Umbilical cord (tissue), 2 donors: Measurements from ENCODE around the gene MFSD6. TPM values are rescaled to one million over a fixed set of nuclear protein-coding genes. Genes with fewer than 3 reads are reported as not detected.
A peak's percentile ranks its signal among the peaks of the same experiment; 100 is the strongest.

ENCODE experiments used
- DNase-seq: peaks from one replicate; pipeline ENCODE4 v3.0.0-alpha.2; 2015; ENCODE audit warnings: low spot score
- total RNA-seq: library from RNA; depleted of rRNA; stranded (reverse); fragments of >200 nt; gene quantifications from one replicate; pipeline ENCODE4 v1.2.3, GENCODE V29; 2014; ENCODE audit warnings: low replicate concordance; ENCODE audit not compliant: insufficient read depth

Gene MFSD6
- total RNA-seq, 1 donor from 2014 or later, result 51.5 TPM

DNA sequence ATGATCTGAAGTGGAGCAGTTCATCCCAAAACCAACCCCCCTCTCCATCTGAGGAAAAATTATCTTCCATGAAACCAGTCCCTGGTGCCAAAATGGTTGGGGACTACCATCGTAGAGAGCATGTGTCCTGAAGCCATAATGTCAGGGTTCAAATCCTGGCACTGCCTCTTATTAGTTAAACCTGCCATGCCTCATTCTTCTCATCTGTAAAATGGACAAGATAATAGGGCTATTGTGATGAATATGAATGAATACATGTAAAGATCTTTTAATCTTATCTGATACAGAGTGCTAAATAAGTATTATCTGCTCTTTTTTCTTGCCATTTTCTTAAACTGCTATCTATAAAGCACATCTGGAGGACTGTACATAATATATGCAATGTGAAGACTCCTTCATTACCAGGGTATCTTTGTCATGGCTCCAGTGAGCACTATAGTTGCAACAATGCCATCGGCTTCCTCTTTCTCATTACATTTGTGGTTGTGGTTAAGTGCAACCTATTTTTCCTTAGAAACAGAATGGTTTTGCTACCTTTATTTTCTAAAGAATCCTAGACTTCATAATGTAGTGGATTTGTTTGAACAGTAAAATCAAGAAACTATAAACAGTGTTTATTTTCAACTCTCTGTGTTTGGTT lies 27.0 kb downstream of the MFSD6 start:
- no peak for DNase-seq

DNA sequence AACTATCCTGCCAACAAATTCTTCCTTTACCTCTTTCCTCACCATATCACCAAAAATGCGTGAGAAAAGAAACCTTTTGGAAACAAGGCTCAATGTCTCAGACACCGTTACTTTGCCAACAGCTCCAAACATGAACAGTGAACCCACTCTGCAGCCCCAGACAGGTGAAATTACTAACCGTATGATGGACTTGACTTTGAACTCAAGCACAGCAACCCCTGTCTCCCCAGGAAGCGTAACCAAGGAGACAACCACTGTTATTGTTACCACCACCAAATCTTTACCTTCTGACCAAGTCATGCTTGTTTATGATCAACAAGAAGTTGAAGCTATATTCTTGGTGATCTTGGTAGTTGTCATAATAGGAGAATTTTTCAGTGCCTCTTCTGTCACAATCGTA lies 28.4 kb downstream of the MFSD6 start:
- no peak for DNase-seq

DNA sequence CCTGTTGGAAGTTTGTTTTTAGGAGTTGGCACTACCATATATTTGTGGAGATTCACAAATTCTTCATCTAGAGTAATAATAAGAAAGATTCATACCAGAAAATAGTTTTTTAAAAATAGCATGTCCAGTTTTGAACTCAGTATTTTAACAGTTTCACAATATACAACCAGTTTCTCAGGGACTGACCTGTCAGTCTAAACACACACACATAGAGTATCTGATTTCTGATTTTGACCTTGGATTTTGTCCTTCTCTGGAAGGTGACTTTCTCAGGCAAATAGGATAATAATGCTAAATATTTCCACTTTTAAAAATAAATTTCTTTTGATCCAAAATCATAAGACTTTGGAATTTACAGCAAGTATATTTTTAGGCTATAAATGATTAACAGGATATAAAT lies 32.0 kb downstream of the MFSD6 start:
- DNase-seq, result no peak

DNA sequence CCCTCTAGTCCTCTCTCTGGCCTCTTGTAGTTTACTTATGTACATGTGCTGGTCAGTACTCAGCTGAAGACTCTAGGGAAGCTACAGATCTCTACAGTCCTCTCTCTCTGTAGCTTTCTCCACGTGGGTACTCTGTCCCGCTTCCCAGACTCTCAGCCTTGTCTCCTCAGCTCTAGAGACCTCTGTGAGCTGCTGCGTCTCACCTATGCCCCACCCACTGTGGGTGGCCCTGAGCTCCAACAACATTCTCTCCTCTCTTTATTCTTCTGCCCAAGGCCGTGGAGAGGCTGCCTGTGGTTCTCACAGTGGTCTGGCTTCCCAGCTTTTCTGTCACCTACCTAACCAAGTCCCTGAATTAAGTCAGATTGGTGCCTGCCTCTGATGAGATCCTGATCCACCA lies 33.4 kb downstream of the MFSD6 start:
- no peak for DNase-seq

DNA sequence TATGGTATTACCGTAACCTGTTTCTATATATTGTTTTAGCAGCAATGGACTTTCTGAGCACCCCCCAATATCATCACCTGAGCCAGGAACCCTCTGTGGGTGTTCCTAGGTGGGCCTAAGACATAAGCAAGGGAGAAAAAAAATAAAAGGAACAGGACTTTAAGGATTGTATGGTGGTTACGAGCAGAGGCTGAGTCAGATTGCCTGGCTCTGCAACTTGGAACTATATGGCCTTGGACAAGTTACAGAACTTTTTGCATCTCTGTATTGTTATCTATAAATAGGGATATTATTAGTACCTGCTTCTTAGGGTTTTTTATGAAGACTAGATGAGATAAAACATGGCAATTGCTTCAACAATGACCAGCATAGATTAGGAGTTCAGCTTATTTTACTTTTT lies 34.9 kb downstream of the MFSD6 start:
- no peak for DNase-seq

DNA sequence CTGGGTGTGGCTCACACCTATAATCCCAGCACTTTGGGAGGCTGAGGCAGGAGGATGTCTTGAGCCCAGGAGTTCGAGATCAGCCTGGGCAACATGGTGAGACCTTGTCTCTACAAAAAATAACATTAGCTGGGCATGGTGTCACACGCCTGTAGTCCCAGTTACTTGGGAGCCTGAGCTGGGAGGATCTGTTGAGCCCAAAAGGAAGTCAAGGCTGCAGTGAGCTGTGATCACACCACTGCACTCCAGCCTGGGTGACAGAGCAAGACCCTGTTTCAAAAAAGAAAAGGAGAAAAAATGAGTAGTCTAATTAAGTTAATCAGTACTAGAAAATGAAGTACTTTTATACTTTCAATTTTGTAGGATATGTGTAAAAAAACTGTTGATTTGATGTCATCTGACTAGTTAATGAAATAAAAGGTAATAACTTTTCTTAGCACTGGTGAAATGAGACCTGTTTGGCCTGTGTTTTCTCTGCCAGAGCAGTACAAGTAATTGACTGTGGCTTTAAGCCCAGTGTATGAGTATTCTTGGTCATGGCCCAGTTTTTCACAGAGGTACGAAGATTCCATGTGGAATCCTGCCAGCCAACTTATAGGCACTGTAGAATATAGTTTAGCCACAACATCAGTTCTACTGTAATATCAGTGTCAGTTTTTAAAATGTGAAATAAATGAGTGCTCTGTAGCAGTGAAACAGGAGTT lies 35.8 kb downstream of the MFSD6 start:
- peak; percentile 61 for DNase-seq

DNA sequence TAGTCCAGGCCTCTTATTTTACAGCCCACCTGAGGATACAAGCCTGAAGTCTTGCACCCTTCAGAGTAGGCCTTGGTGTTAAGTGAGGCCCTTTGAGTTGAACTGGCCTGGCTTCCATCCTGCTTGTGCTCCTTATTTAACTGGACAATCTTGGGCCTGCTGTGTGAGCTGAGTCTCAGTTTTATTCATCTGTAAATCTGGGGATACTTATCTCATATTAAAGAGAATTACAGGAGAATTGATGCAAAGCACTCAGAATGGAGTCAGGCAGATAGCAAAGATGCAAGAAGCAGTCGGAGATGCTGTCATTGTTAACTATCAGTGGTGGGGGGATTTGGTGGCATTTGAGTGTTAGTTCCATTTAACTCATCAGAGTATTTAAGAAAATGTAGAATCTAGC lies 36.8 kb downstream of the MFSD6 start:
- DNase-seq, result peak; percentile 85

DNA sequence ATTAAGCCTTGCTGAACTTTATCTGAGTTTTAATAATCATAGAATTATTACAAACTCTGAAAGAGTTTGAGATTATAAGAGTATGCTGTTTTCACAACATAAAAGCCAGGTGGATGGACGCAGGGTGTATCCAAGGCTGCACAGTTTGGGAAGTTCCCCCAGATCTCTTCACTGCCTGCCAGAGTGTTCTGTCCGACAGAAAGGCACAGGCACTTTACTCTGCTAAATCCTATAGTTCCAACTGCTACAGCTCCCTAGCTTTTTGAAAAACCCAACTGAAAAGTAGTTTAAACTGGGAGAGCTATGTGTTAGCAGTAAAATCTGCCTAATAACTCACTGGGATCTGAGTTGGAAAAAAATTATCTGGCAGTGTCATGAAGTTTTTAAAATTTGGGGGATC lies 38.0 kb downstream of the MFSD6 start:
- peak; percentile 34 for DNase-seq

DNA sequence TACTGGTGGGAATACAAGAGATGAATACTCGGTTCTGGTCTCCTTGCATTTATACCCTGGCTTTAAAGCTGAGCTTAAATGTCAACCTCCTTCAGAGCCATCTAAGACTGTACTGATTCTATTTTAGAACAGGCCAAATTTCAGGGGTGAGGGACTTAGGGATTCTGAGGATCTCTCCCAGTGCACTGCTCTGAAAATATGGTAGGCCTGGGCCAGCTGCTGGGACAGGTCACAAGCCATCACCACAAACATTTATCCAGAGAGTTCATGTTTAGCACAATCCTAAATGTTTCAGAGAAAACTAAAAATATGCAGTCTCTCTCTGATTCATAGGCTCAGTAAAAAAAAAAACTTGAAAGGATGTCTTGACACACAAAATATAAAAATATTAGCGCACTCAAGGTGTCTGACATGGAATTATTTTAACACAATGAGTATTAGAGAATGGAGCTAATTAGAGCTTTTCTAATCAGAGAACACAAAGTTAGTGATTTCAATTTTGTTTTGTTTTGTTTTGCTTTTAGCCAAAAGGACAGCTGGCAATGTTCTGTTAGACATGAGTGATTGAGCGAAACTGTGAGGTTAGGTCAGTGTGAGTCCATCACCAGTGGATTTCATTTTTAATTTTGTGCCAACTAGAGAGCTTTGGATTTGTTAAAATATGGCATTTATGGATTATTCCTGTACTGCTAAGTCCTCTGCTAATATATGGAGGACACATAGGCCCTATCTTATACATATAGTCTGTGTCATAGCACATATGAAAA lies 38.8 kb downstream of the MFSD6 start:
- DNase-seq, result no peak

DNA sequence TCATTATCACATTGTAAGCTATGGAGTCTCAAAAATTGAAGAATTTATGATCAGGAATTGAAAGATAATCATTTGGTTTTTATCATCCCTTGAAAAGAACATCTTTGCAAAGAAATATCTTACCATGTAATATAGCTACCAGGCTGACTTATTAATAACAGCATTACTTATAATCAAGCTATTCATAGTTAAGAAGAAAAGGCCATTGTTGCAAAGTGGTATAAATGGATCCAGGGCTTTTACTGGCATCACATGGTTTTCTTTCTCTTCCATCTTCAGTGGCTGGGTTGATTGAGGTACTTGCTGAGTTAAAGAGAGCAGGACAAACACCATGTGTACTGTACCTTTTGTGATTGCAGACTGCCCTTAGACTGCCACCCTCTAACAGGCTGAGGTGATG lies 39.6 kb downstream of the MFSD6 start:
- DNase-seq, result no peak

DNA sequence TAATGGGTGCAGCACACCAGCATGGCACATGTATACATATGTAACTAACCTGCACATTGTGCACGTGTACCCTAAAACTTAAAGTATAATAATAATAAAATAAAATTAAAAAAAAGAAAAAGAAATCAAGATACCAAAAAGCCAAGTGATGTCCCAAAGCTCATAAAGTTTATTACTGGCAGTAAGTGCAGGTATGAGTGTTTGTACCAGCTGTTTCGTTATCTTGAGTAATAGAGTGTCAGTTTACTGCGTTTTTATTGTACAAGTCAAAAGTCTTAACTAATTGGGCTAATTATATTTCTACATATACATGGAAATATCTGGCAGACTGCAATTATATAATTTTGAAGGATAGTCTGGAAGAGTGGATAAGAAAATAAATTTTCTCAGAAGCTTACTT lies 41.8 kb downstream of the MFSD6 start:
- no peak for DNase-seq

DNA sequence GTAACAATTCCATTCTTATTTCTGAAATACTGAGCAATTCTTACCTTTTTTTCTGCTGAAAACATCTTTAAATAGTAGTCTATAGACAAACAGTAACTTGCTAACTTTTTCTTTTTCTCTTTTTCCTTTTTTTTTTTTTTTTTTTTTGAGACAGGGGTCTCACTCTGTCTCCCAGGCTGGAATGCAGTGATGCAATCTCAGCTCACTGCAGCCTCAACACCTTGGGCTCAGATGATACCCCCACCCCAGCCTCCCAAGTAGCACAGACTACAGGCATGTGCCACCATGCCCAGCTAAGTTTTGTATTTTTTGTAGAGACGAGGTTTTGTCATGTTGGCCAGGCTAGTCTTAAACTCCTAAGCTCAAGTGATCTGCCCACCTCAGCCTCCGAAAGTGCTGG lies 42.2 kb downstream of the MFSD6 start:
- DNase-seq, result no peak

DNA sequence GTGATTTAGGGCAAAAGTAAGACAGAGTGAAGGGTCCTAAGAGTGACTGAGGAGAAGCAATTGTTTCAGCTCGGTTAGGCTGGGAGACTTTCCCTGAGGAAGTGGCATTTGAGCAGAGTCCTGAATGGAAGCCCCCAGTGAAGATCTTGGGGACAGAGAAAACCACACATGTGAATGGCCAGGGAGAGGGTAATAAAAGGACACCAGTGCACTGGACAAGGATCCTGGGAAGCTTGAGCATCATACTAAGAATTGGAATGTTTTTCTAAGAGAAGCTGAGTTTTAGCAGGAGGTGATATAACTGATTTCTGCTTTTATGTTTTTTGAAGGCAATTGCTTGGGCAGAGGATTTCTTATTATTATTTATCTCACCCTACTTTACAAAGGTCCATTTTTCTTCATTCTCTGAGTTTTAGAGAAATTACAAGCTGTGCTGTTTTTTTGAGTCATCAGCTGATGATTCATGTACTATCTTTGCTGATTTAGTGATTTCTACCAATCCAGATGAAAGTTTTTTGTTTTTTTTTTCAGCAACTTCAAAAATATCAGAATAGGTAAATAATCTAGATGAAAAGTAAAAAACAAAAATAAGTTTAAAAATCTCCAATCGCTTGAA lies 43.5 kb downstream of the MFSD6 start:
- DNase-seq, result no peak

DNA sequence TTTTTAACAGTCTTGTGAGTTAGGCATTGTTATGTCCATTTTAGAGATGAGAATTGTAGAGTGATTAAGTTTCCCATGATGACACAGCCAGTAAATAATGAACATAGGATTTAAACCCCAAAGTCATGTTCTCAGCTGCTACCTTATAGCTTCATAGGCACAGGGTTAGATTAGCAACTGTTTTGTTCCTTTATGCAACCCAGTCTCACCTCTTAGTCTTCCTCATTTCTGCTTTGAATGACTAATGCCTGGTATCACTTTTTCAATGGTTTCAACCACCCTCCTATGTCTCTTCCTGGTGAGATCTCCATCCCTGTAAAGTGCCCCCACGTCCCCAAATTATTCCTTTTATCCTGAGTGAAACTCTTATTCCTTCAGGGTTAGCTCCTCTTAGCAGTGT lies 44.3 kb downstream of the MFSD6 start:
- DNase-seq, result no peak

DNA sequence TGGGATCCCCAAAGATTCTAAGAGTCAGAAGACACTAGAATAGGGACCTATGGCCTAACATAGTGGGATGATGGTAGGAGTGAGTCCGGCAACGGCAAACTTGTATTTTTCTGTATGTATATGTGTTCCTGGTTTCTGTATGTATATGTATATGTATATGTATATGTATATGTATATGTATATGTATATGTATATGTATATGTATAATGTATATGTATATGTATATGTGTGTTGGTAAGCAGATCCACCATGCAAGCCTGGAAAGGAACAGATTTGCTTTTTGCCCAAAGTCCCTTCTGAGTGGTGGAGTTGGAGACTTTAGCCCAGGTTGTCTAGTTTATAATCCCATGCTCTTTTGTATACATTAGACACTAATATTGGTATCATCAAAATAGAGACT lies 46.6 kb downstream of the MFSD6 start:
- no peak for DNase-seq

DNA sequence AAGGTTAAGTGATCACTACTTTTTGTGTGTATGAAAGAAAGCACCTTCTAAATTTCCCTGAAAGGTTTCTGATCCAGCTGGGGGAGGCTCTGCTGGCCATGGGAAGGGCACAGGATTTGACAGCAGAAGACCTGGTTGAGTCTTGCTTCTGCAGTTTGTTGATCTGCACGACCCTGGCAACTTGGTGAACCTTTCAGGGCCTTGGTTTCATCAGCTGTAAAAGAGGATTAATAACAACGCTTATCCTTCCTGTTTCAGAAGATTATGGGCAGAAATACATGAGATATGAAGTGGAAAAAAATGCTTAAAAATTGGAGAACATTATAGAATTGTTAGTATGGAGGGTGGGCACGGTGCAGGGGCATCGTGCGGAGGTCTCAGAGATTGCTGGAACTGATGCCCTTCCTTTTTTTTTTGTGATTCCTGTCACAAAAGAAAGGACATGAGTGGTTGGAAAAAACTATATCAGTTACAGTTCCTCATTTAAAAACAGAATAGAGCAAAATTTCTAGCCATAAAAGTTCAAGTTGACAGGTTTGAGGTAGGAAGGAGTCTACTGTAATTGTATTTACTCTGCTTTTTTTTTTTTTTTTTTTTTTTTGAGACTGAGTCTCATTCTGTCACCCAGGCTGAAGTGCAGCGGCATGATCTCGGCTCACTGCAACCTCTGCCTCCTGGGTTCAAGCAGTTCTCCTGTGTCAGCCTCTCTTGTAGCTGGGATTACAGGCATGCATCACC lies 47.4 kb downstream of the MFSD6 start:
- DNase-seq, result no peak

DNA sequence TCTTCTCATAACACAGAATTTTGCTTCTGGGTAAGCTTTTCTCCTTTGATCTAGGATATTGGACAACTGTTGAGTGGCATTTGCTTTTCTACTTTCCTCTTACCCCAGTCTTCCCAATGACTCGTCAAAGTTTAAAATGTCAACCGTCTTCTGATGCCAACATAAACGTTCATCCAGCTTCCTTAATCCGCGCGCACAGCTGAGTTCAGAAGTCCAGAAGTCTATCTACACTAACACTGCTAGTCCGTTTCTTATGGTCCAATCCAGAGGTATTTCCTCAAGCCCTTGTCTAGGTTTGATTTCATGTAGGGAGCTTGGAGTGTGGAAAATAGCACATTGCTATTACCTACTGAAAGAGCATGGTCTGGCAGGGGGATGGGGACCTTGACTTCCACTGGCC lies 48.7 kb downstream of the MFSD6 start:
- no peak for DNase-seq

DNA sequence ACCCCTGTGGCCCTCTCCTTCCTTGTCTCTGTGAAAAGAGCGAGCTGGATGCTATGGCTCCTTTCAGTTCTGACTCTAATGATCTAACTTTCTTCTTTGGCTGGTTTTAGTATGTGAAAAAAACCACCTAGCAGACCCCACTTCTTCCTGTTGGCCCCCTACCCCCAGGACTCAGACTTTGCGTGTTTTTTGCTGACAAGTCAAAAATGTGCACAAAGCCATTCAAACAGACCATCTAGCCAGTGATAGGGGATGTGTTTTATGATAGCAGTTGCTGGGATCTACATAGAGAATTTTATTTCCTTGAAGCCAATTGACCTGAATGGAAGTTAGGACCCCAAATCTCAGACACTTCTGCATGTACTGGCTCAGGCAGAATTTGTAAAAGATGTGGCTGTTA lies 49.1 kb downstream of the MFSD6 start:
- DNase-seq, result no peak

DNA sequence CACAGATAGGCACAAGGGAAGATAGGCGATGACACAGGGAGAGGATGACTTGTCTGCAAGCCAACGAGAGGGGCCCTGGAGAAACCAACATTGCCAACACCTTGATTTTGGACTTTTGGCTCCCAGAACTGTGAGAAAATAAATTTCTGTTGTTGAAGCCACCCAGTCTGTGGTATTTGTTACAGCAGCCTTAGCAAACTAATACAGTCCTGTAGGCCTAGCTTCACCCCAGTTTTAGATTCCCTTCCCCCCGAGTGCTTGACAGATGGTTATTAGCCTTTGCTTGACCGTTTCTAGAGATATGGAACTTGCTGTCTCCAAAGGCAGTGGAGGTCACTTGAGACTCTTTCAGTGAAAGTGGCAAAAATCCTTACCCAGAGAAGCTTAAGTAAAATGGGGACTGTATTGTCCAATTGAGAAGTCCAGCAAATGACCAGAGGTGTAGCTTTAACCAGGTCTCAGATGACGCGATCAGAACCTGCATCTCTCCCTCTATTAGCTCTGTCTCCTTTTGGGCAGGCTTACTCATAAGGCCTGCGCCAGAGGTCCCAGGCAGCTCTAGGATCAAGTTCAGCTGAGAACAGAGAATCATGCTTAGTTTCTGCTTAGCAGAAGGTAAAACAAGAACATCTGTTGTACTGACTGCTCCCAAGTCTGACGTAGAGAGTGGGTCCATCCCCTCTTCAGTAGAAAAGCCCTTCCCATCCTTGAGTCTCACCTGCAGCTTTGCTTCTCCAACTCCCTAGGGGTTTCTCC lies 50.4 kb downstream of the MFSD6 start:
- no peak for DNase-seq

DNA sequence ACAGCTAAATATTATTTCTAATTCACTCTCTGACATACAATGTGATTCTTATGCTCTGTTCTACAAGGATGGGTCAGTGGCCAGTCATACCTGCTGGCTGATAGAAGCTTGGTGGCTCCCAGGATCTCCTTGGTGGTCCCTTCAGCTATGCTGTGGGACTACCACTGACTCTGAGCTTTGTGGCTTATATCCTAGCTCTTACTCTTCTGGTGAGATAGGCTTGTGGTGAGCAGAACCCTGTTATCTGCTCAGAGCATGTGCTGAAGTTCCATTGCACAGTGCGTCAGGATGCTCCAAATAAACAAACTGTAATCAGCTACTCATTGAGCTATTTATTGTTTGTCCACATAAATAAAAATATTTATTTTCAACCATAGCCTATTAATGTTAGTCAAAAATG lies 51.7 kb downstream of the MFSD6 start:
- DNase-seq, result no peak

DNA sequence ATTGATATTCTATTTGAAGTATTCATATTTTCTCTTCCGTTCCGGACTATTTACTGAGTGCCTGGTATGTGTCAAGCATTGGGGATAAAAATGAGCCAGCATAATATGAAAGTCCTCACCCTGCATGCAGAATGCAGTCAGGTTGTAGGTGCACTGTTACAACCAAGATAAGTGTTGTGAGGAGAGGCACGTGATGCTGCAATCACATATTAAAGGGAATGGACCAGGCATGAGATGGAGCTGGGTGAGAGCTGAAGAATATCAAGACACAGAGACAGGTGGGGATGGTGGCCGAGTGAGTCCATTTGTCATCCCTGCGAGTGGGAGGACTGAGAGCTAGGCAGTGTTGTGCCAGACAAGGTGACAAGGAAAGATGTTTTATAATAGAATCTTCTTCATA lies 52.3 kb downstream of the MFSD6 start:
- DNase-seq, result no peak
